Measurements from ENCODE around the gene PPIA.
"Not testable (repeated sequence)": the region's sequence is repeated elsewhere in the genome, so short reads cannot be mapped to it uniquely, and the experiment has no call there.

Gene PPIA

GRCh38 chr7:44843440-44843839, 47.0 kb downstream of the PPIA start:
- DNase-seq: not testable (repeated sequence)

- no peak for DNase-seq
Measured at GRCh38 chr7:44845451-44845850, 49.0 kb downstream of the PPIA start.

- DNase-seq: not testable (repeated sequence)
Measured at GRCh38 chr7:44846390-44846789, 49.9 kb downstream of the PPIA start.

- no peak for DNase-seq
Measured at GRCh38 chr7:44846816-44847508, 50.5 kb downstream of the PPIA start.

- DNase-seq: no peak
Measured at GRCh38 chr7:44847509-44847919, 51.0 kb downstream of the PPIA start.

- DNase-seq: peak; percentile 94
Measured at GRCh38 chr7:44847920-44848634, 51.6 kb downstream of the PPIA start, which contains the start of gene H2AZ2. Gene H2AZ2 (minus strand): TSS chr7:44848087. CDS start chr7:44847971, 116 bp downstream.

- no peak for DNase-seq
Measured at GRCh38 chr7:44849259-44849884, 52.9 kb downstream of the PPIA start.

- DNase-seq: no peak
Measured at GRCh38 chr7:44849885-44850544, 53.5 kb downstream of the PPIA start.

- DNase-seq: no peak
Measured at GRCh38 chr7:44852590-44852989, 56.1 kb downstream of the PPIA start.
